GM18505 (cell line): ENCODE results near the gene AFG3L2.

Experiments
- ATAC-seq: cut with Tn5 transposase; IDR thresholded peaks from one replicate; pipeline ENCODE4 v1.9.1; 2021; ENCODE audit not compliant: unreplicated experiment
- POLR2A ChIP-seq: IDR thresholded peaks from 4 replicates; pipeline ENCODE4 v1.6.1; 2011; ENCODE audit warnings: borderline replicate concordance; ENCODE audit not compliant: insufficient read depth, insufficient read length; ENCODE audit errors: extremely low read depth

The AFG3L2 gene

GRCh38 chr18:12313530-12314245 lies 63.3 kb downstream of the AFG3L2 start:
- ATAC-seq = no peak
- no peak for TF ChIP-seq POLR2A

- TF ChIP-seq POLR2A = no peak
- ATAC-seq = no peak
Observed at GRCh38 chr18:12312976-12313375, 64.1 kb downstream of the AFG3L2 start.

- TF ChIP-seq POLR2A = no peak
- no peak for ATAC-seq
Observed at GRCh38 chr18:12310762-12311161, 66.3 kb downstream of the AFG3L2 start.

- no peak for TF ChIP-seq POLR2A
- ATAC-seq = no peak
Observed at GRCh38 chr18:12309683-12310198, 67.3 kb downstream of the AFG3L2 start.

DNA sequence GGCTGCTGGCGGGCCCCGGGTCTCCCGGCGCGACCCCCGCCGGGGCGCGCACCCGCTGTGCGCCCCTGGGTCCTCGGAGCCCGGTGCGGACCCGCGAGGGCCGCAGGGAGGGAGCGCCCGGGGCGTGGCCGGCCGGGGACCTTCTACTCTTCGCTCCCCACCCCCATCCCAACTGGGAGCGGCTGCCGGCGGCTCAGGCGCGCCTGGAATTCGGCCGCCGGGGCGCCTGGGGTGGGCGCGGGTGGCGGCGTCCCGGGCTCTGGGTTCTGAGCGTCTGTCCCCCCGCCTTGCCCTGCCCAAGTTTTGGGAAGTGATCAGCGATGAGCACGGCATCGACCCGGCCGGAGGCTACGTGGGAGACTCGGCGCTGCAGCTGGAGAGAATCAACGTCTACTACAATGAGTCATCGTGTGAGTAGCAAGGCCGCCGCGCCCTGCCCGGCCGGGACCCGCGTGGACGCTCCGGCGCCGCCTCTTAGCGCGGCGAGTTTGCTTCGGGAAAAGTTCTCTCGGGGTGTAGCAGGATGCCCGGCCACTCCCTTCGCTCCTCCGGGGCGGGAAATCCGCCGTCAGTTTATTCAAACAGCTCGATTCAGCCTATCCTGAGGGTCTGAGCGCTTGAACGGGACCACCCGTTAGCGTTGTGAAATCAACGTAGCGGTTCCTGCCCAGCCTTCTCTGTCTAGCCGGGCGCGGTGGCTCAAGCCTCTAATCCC lies 68.5 kb downstream of the AFG3L2 start:
- ATAC-seq = peak; percentile 46
- TF ChIP-seq POLR2A = no peak

DNA sequence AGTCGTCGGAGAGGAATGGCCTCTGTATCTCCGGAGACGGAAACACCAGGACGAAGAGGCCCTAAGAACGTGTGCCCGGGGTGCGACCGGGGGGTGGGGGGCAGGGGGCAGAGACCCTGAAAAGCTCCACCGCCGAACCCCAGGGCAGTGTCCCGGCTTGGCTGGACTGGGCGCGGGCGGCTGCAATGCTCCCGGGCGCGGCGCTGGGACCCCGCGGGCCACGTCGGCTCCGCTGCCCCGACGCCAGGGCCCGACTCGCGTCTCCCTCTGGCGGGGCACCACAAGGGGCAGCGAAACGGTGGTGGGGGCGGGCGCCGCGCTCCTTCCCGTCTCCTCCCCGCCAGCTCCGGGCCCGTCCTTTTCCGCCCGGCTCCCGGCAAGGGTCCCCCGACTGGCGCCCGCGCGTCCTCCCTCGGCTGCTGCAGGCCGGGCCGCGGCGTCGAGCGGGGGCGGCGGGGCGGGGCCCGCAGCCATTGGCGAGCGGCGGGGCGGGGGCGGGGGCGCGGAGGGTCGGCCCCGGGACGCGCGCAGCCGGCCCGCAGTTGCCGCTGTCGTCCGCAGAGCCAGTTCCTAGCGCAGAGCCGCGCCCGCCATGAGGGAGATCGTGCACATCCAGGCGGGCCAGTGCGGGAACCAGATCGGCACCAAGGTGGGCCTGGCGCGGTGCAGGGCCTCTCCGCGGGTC lies 69.2 kb downstream of the AFG3L2 start, which contains the start of gene TUBB6:
Gene TUBB6 (plus strand): TSS at position 541 of the 685 bp plus-strand sequence. CDS start 52 bp downstream, at position 593.
- ATAC-seq = peak; percentile 69
- TF ChIP-seq POLR2A = peak; percentile 53

- no peak for TF ChIP-seq POLR2A
- ATAC-seq = peak; percentile 12
Observed at GRCh38 chr18:12306752-12307700, 70.0 kb downstream of the AFG3L2 start.

DNA sequence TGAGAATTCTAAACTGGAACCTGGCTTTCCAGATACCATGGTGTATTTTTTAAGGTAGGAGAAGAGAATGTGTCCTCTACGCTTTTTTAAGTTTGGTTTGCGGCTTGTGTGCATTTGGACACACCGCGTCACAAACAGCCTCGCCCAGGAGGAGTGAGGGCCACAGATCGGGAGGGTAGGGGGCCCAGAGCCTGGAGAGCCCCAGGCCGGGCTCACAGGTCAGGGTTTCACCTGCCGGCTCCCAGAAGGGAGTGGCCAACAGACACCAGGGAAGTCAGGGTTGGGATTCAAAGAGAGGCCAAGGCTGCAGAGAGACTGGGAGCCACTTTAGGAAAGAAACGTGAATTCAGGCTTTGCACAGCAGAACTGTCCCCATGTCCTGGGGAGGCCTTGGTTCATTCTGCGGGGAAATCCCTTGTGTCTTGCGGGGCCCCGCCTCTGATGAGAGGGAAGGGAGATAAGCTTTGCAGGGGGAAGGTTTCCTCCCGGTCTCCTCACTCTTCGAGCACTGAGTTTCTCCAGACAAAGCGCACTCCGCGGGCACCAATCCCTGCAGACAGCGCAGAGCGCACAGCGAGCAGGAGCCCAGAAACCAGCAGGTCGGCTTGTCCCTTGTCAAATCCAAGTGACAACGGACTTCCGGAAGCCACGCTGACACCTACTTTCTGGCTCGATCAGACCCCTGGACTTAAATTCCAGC lies 70.9 kb downstream of the AFG3L2 start:
- no peak for ATAC-seq
- no peak for TF ChIP-seq POLR2A

GRCh38 chr18:12305211-12305610 lies 71.8 kb downstream of the AFG3L2 start:
- ATAC-seq = no peak

DNA sequence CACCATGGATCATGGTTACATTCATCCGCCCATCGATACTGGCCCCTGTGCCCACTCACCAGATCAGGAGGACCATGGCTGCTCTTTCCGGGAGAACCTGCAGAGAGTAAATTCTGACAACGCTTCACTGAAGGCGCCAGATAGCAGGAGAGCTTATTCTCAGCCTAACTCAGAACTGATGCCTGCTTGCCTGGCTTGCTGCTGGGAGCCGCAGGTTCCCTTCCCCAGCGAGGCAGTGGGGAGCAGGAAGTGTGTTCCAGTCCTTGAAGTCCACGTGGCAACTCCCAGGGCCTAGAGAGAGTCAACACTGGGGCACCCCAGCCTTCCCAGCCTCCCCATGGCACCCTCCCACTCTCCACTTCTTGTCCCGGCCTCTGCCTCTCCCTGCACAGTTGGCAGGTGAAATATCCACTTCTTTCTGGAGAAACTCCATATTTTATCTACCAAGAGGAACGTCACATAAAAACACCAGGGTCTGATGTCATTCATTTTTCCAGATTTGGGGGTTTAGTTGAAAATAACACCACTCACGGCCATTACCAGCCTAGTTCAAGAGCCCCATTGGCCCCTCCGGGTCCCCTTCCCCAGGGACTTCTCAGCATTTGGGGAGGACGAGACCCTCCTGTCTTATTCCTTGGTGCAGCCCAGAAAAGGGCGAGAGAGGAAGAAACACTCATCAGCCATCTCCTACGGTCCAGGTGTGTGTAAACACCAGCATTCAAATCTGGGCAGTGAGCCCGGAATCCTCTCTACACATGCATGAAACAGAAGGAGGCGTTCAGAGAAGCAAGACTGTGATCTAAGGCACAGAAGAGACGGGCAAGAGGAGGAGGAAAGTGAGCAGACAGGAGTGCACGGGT lies 72.4 kb downstream of the AFG3L2 start:
- ATAC-seq = no peak
- no peak for TF ChIP-seq POLR2A

More at GRCh38 chr18:12305211-12305610, 71.8 kb downstream of the AFG3L2 start:
- TF ChIP-seq POLR2A = no peak

GRCh38 chr18:12302391-12303147 lies 74.5 kb downstream of the AFG3L2 start:
- ATAC-seq = no peak
- no peak for TF ChIP-seq POLR2A
